GM12878 (cell line): ENCODE measurements around the gene LDLRAD3. TPM values are rescaled to one million over a fixed set of nuclear protein-coding genes. Genes with fewer than 3 reads are reported as not detected.

ENCODE experiments used
- ATAC-seq: fragments of 200-7000 bp; cut with Tn5 transposase; 3 replicates; pipeline ENCODE4 v1.9.1; 2020; ENCODE audit warnings: mild to moderate bottlenecking, moderate library complexity
- BruUV-seq: library from RNA; stranded (reverse); fragments of 400-500 nt; replicated peaks from 2 replicates; lab custom pipeline; 2021; lab: Mats Ljungman, UMichigan
- CTCF ChIA-PET: fragments of 300-600 bp; sonication (Branson Sonifier 250); formaldehyde crosslinking; extraction: SDS; loops from one replicate; lab custom pipeline; 2021; ENCODE audit warnings: inconsistent platforms; lab: Yijun Ruan, JAX
- POLR2A ChIA-PET: fragments of 350-600 bp; formaldehyde crosslinking; extraction: SDS; loops from one replicate; lab custom pipeline; 2021; ENCODE audit warnings: inconsistent platforms; lab: Charles Lee
- RAD21 ChIA-PET: fragments of 300-600 bp; sonication (Branson Sonifier 250); formaldehyde crosslinking; loops from one replicate; lab custom pipeline; 2023; ENCODE audit warnings: antibody characterized with exemption; ENCODE audit not compliant: unreplicated experiment; lab: Charles Lee
- SMC1A ChIA-PET: fragments of 300-600 bp; sonication (Branson Sonifier 250); formaldehyde crosslinking; loops from one replicate; lab custom pipeline; 2023; ENCODE audit not compliant: unreplicated experiment, uncharacterized antibody; lab: Charles Lee
- DNase-seq: peaks from one replicate; pipeline ENCODE4 v3.0.0-alpha.2; 2011; ENCODE audit warnings: low read depth, low spot score
- FAIRE-seq: peaks from 3 replicates; lab custom pipeline; 2011; peaks lifted over from hg19 to GRCh38; lab: Jason Lieb, UNC
- H2AFZ ChIP-seq: 2 replicates; pipeline ENCODE4 v1.6.0; 2011; ENCODE audit warnings: low read depth, low read length, control low read depth; ENCODE audit not compliant: control insufficient read depth
- H3K27ac ChIP-seq: 2 replicates; pipeline ENCODE4 v1.5.1; 2011; ENCODE audit warnings: control low read depth; ENCODE audit not compliant: control insufficient read depth, insufficient read depth
- H3K27me3 ChIP-seq, 2 experiments: replicated peaks in 1 of 2; 2 replicates each; pipeline versions ENCODE4 v1.6.0 to v1.6.1; 2011; ENCODE audit warnings: low read length in 1 of 2; ENCODE audit not compliant: control insufficient read depth in 2 of 2, insufficient read depth in 2 of 2
- H3K36me3 ChIP-seq, 2 experiments: 2 replicates each; pipeline ENCODE4 v1.5.1; 2011; ENCODE audit warnings: low read length in 1 of 2; ENCODE audit not compliant: control insufficient read depth in 2 of 2, insufficient read depth in 2 of 2
- H3K4me1 ChIP-seq: 2 replicates; pipeline ENCODE4 v1.6.1; 2011; ENCODE audit warnings: mild to moderate bottlenecking, low read length, moderate library complexity, mixed read lengths; ENCODE audit not compliant: control insufficient read depth, insufficient read depth
- H3K4me2 ChIP-seq: 2 replicates; pipeline ENCODE4 v1.6.0; 2011; ENCODE audit warnings: control low read depth; ENCODE audit not compliant: control insufficient read depth, insufficient read depth
- H3K4me3 ChIP-seq: fragments of 200-600 bp; sonication (generic); 2 replicates; pipeline ENCODE4 v1.5.1; 2016
- H3K79me2 ChIP-seq: 2 replicates; pipeline ENCODE4 v1.6.0; 2011; ENCODE audit warnings: low read length; ENCODE audit not compliant: control insufficient read depth, insufficient read depth
- H3K9ac ChIP-seq: 2 replicates; pipeline ENCODE4 v1.8.0; 2011; ENCODE audit warnings: low read length, control low read depth, mixed read lengths; ENCODE audit not compliant: control insufficient read depth, insufficient read depth
- H3K9me3 ChIP-seq: replicated peaks from 3 replicates; pipeline ENCODE4 v1.5.1; 2011; ENCODE audit warnings: mild to moderate bottlenecking, low read length; ENCODE audit not compliant: control insufficient read depth, insufficient read depth
- H4K20me1 ChIP-seq: 2 replicates; pipeline ENCODE4 v1.6.0; 2011; ENCODE audit not compliant: control insufficient read depth, insufficient read depth
- FOS ChIP-seq: IDR thresholded peaks from 3 replicates; pipeline ENCODE4 v1.6.1; 2011; ENCODE audit warnings: borderline replicate concordance; ENCODE audit not compliant: insufficient read length; ENCODE audit errors: extremely low read depth
- HDAC2 ChIP-seq: fragments of 200-600 bp; sonication (generic); IDR thresholded peaks from 2 replicates; pipeline ENCODE4 v1.6.1; 2017
- MLLT1 ChIP-seq: fragments of 450-650 bp; IDR thresholded peaks from 2 replicates; pipeline ENCODE4 v1.6.1; 2016; ENCODE audit warnings: mild to moderate bottlenecking
- WGBS: methylation state at CpG from one replicate; pipeline ENCODE4 v1.1.6; 2016; ENCODE audit warnings: low lambda C conversion rate; ENCODE audit not compliant: insufficient replicate concordance, insufficient coverage; ENCODE audit errors: missing lambda C conversion rate; 5-methylcytosine and 5-hydroxymethylcytosine counted together
- in situ Hi-C: fragments of 300-500 bp; cut with MboI; formaldehyde crosslinking; loops from 9 replicates; pipeline ENCODE4 v1.14.3; 2018; ENCODE audit warnings: mixed read lengths
- intact Hi-C: fragments of 100-400 bp; cut with micrococcal nuclease; formaldehyde crosslinking; loops from one replicate; pipeline ENCODE4 v1.14.2; 2022; ENCODE audit not compliant: unreplicated experiment
- polyA plus RNA-seq, 11 experiments: library from polyadenylated mRNA; depleted of rRNA in 4 of 11; unstranded in 6 of 11; stranded (reverse) in 5 of 11; fragments of >200 nt; fragmentation: Nextera tagmentation in 4 of 11; fragmentation: Illumina TruSeq in 1 of 11; extraction: Ambion mirVana in 4 of 11; extraction: Trizol in 1 of 11; gene quantifications; 1 replicate in 1 of 11; 2 replicates in 10 of 11; pipeline versions ENCODE4 v1.2.1 to v1.2.3, GENCODE V29; 2011 to 2016; ENCODE audit warnings: inconsistent platforms in 2 of 11, missing spikeins in 2 of 11, low read depth in 1 of 11
- total RNA-seq, 4 experiments: library from RNA; depleted of rRNA in 3 of 4; stranded (reverse); fragments of >200 nt in 3 of 4; fragmentation: Illumina TruSeq in 1 of 4; extraction: Trizol in 1 of 4; gene quantifications; 2 replicates each; pipeline versions ENCODE4 v1.2.1 to v1.2.3, GENCODE V29; 2013 to 2021
- TF ChIP-seq, protein P1 (sequence below): IDR thresholded peaks from 2 replicates; pipeline ENCODE4 v1.6.1; 2012; ENCODE audit warnings: low read depth, low read length, improper control_type of control experiment

The LDLRAD3 gene
- total and polyA plus RNA-seq, 10 of the 15 experiments (the other 5 are each of a cell fraction or from before 2014, with no cell fraction given): 2.5 to 17.2 (median 10.7) TPM

DNA sequence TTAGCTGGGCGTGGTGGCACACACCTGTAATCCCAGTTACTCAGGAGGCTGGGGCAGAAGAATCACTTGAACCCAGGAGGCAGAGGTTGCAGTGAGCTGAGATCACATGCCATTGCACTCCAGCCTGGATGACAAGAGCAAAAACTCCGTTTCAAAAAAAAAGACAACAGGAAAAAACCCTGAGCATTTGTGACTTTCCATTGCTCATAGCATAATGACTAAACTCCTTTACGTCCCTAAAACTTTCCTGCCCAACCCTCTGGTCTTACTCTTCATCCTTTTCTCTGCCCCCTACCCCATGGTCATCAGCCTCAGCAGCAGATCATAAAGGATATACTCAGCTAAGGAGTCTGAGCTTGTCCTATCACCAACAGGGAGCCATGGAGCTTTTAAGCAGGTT lies 6.8 kb upstream of the LDLRAD3 start (continued):
- TF ChIP-seq MLLT1 (no peak), FOS (no peak)

DNA sequence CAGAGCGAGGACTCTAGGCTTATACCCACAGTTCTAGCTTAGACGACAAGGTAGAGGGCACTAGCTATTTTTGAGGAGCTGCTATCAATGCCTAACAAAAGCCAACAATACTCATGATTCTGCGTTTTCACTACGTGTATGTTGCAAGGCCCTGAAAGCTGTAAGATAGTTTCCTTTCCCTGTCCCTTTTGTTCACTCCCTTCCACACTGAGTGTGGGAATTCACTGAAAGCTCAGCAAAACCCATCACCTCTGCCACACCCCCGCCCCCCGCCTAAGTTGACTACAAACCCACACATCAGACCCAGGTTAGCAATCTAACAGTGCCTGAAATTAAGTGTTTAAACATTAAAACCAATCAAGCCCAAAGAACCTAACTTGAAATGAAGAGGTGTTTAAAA lies 6.2 kb upstream of the LDLRAD3 start:
- FAIRE-seq: no peak
- no peak for TF ChIP-seq HDAC2
- no peak overlapping the region for H3K9ac ChIP-seq

GRCh38 chr11:35938231-35938630 lies 5.6 kb upstream of the LDLRAD3 start:
- Histone ChIP-seq H3K36me3 (no peaks in the 10 kb centered on the region), H4K20me1 (no peaks in the 10 kb centered on the region), H3K27ac (no peak overlapping the region), H3K9me3 (no peaks in the 10 kb centered on the region; the same call in 2 of the 3 replicates), H3K4me2 (no peak overlapping the region), H3K4me1 (no peaks in the 10 kb centered on the region), H3K79me2 (no peaks in the 10 kb centered on the region), H3K9ac (no peak overlapping the region), H2AFZ (no peak overlapping the region), H3K4me3 (no peak overlapping the region), H3K27me3 (peaks cover 0 to 6% of the 10 kb centered on the region in 2 experiments; a peak in 2 of 4 replicates)
- FAIRE-seq: no peak
- TF ChIP-seq, protein P1, sequence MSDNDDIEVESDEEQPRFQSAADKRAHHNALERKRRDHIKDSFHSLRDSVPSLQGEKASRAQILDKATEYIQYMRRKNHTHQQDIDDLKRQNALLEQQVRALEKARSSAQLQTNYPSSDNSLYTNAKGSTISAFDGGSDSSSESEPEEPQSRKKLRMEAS: no peak
- ChIA-PET SMC1A (interaction anchor here (1.1 to 1.7 kb wide), 5 partner anchors 9 to 116 kb away, joined by 3 to 5 read pairs (median 3); no protein-coding TSS in a partner anchor), POLR2A (no interaction called here), CTCF (no interaction called here), RAD21 (no interaction called here)
- 70% methylated on average over 9 of the region's 9 CpGs for WGBS
- in situ Hi-C loops (no loop called here), intact Hi-C loops (no loop called here)
- no peak for ATAC-seq
- BruUV-seq: no TSS peak
- DNase-seq: no peak

More for the DNA sequence above, 6.2 kb upstream of the LDLRAD3 start:
- ChIA-PET POLR2A (no interaction called here), RAD21 (no interaction called here), CTCF (no interaction called here), SMC1A (interaction anchor here (1.1 to 1.7 kb wide), 6 partner anchors 9 to 116 kb away, joined by 3 to 5 read pairs (median 3); no protein-coding TSS in a partner anchor)
- H4K20me1 ChIP-seq: no peaks in the 10 kb centered on the region
- ATAC-seq: no peak
- peaks cover 0 to 6% of the 10 kb centered on the region in 2 experiments; a peak in 2 of 4 replicates for H3K27me3 ChIP-seq
- no peaks in the 10 kb centered on the region for H3K4me1 ChIP-seq
- no peak for DNase-seq
- H3K4me2 ChIP-seq: no peak overlapping the region
- no TSS peak for BruUV-seq
- no peaks in the 10 kb centered on the region; the same call in 2 of the 3 replicates for H3K9me3 ChIP-seq
- intact Hi-C loops (no loop called here), in situ Hi-C loops (no loop called here)
- 27% methylated on average over 6 of the region's 6 CpGs for WGBS
- H3K4me3 ChIP-seq: no peak overlapping the region
- no peaks in the 10 kb centered on the region for H3K36me3 ChIP-seq
- no peak overlapping the region for H3K27ac ChIP-seq
- no peak overlapping the region for H2AFZ ChIP-seq
- H3K79me2 ChIP-seq: no peaks in the 10 kb centered on the region
